ENCODE measurements around the gene MLXIP.

MLXIP gene

GRCh38 chr12:122078141-122079032, at the start of gene MLXIP:
TSS of gene MLXIP (plus strand) at chr12:122078756. CDS start at chr12:122078854, 98 bp downstream.
- peak; percentile 90 for DNase-seq (ENCODE audit: low read depth)
- TF ChIP-seq CTCF (conservative IDR thresholded peaks at IDR 0.05; ENCODE audit: low read length) = no peak
- H3K4me3 ChIP-seq (ENCODE audit: low read length) = peak within 1 kb of the TSS; percentile 88

- no peak overlapping the region for H3K4me3 ChIP-seq (ENCODE audit: low read length)
- DNase-seq (ENCODE audit: low read depth) = no peak
- TF ChIP-seq CTCF (conservative IDR thresholded peaks at IDR 0.05; ENCODE audit: low read length) = no peak
Measured at GRCh38 chr12:122028905-122029560, 49.5 kb upstream of the MLXIP start.

GRCh38 chr12:122029620-122030423, 48.7 kb upstream of the MLXIP start:
- DNase-seq (ENCODE audit: low read depth) = no peak
- no peak overlapping the region for H3K4me3 ChIP-seq (ENCODE audit: low read length)
- no peak for TF ChIP-seq CTCF (conservative IDR thresholded peaks at IDR 0.05; ENCODE audit: low read length)

- no peak for TF ChIP-seq CTCF (conservative IDR thresholded peaks at IDR 0.05; ENCODE audit: low read length)
- DNase-seq (ENCODE audit: low read depth) = no peak
- H3K4me3 ChIP-seq (ENCODE audit: low read length) = no peak overlapping the region
Measured at GRCh38 chr12:122030424-122031035, 48.0 kb upstream of the MLXIP start.

- TF ChIP-seq CTCF (conservative IDR thresholded peaks at IDR 0.05; ENCODE audit: low read length) = peak; percentile 68
- no peak for DNase-seq (ENCODE audit: low read depth)
- no peak overlapping the region for H3K4me3 ChIP-seq (ENCODE audit: low read length)
Measured at GRCh38 chr12:122031342-122032216, 47.0 kb upstream of the MLXIP start.

- TF ChIP-seq CTCF (conservative IDR thresholded peaks at IDR 0.05; ENCODE audit: low read length) = no peak
- no peak for DNase-seq (ENCODE audit: low read depth)
- H3K4me3 ChIP-seq (ENCODE audit: low read length) = no peak overlapping the region
Measured at GRCh38 chr12:122032580-122032979, 46.0 kb upstream of the MLXIP start.

Data from AG10803 (cell line).